K562 (cell line): Measurements from ENCODE around the gene PGM2L1. TPM values are rescaled to one million over a fixed set of nuclear protein-coding genes. Genes with fewer than 3 reads are reported as not detected.

Experiments used
- ATAC-seq: fragments of 200-7000 bp; cut with Tn5 transposase; 3 replicates; pipeline ENCODE4 v1.9.1; 2020; ENCODE audit warnings: moderate library complexity
- BruUV-seq: library from RNA; stranded (reverse); fragments of 400-500 nt; replicated peaks from 2 replicates; lab custom pipeline; 2021; lab: Mats Ljungman, UMichigan
- CTCF ChIA-PET: fragments of 300-600 bp; formaldehyde crosslinking; extraction: SDS; loops from one replicate; lab custom pipeline; 2021; ENCODE audit warnings: low intra/inter-chr PET ratio; lab: Yijun Ruan, JAX
- POLR2A ChIA-PET: fragments of 300-600, 350-650 bp; sonication (Branson Sonifier 250); formaldehyde crosslinking; extraction: SDS; loops from one replicate; lab custom pipeline; 2021; ENCODE audit warnings: antibody characterized with exemption, inconsistent platforms; lab: Yijun Ruan, JAX
- DNase-seq, 4 experiments: peaks; one replicate each; pipeline versions ENCODE4 v3.0.0 to v3.0.0-alpha.2; 2011 to 2018; ENCODE audit warnings: low spot score in 3 of 4, mixed read lengths in 3 of 4; ENCODE audit errors: extremely low read depth in 1 of 4
- FAIRE-seq: peaks from 2 replicates; lab custom pipeline; 2011; peaks lifted over from hg19 to GRCh38; lab: Jason Lieb, UNC
- H2AFZ ChIP-seq: 2 replicates; pipeline ENCODE4 v1.6.0; 2011; ENCODE audit warnings: low read depth, low read length, control low read depth, inconsistent platforms
- H3K27ac ChIP-seq: fragments of 200-600 bp; 3 replicates; pipeline ENCODE4 v1.8.0; 2011; ENCODE audit warnings: low read depth, mild to moderate bottlenecking, control low read depth, inconsistent platforms, low read length, moderate library complexity, mixed read lengths; ENCODE audit errors: extremely low read depth
- H3K27me3 ChIP-seq, 2 experiments: fragments of 300-600 bp in 1 of 2; 2 replicates in 1 of 2; 3 replicates in 1 of 2; pipeline versions ENCODE4 v1.6.0 to v1.8.0; 2011; ENCODE audit warnings: inconsistent platforms in 2 of 2, low read length in 2 of 2, mild to moderate bottlenecking in 1 of 2, mixed read lengths in 1 of 2, moderate library complexity in 1 of 2; ENCODE audit not compliant: control insufficient read depth in 2 of 2, insufficient read depth in 2 of 2
- H3K36me3 ChIP-seq: fragments of 300-600 bp; 3 replicates; pipeline ENCODE4 v1.8.0; 2011; ENCODE audit warnings: mild to moderate bottlenecking, low read length, inconsistent platforms; ENCODE audit not compliant: control insufficient read depth, insufficient read depth
- H3K4me1 ChIP-seq, 2 experiments: fragments of 200-600 bp in 1 of 2; replicated peaks in 1 of 2; 2 replicates in 1 of 2; 3 replicates in 1 of 2; pipeline versions ENCODE4 v1.5.1 to v1.8.0; 2011; ENCODE audit warnings: inconsistent platforms in 2 of 2, low read length in 2 of 2, mild to moderate bottlenecking in 1 of 2, mixed read lengths in 1 of 2, moderate library complexity in 1 of 2; ENCODE audit not compliant: control insufficient read depth in 2 of 2, insufficient read depth in 2 of 2
- H3K4me2 ChIP-seq: 2 replicates; pipeline ENCODE4 v1.6.1; 2011; ENCODE audit warnings: low read length, control low read depth, inconsistent platforms, mixed read lengths; ENCODE audit not compliant: insufficient read depth
- H3K4me3 ChIP-seq: fragments of 200-600 bp; sonication (generic), shearing (Covaris generic); 2 replicates; pipeline ENCODE4 v1.5.1; 2016; ENCODE audit warnings: control low read depth, inconsistent platforms
- H3K79me2 ChIP-seq: fragments of 200-600 bp; 3 replicates; pipeline ENCODE4 v1.8.0; 2011; ENCODE audit warnings: low read length, inconsistent platforms; ENCODE audit not compliant: control insufficient read depth, insufficient read depth
- H3K9ac ChIP-seq, 2 experiments: 2 replicates each; pipeline versions ENCODE4 v1.6.0 to v1.6.1; 2011; ENCODE audit warnings: low read depth in 2 of 2, low read length in 2 of 2, control low read depth in 1 of 2, inconsistent platforms in 1 of 2, mild to moderate bottlenecking in 1 of 2, mixed read lengths in 1 of 2; ENCODE audit not compliant: insufficient read depth in 1 of 2
- H3K9me1 ChIP-seq: one replicate; pipeline ENCODE4 v1.6.0; 2011; ENCODE audit warnings: inconsistent platforms, mild to moderate bottlenecking, low read length, moderate library complexity; ENCODE audit not compliant: control insufficient read depth, insufficient read depth
- H3K9me3 ChIP-seq: replicated peaks from 2 replicates; pipeline ENCODE4 v1.5.1; 2011; ENCODE audit warnings: low read depth, low read length, inconsistent platforms; ENCODE audit not compliant: control insufficient read depth, insufficient read depth
- H4K20me1 ChIP-seq: replicated peaks from 2 replicates; pipeline ENCODE4 v1.6.1; 2011; ENCODE audit warnings: low read length, inconsistent platforms, mixed read lengths; ENCODE audit not compliant: control insufficient read depth, insufficient read depth
- MIER1 ChIP-seq: fragments of 450-650 bp; IDR thresholded peaks from 2 replicates; pipeline ENCODE4 v1.6.1; 2016; ENCODE audit warnings: antibody characterized with exemption, mild to moderate bottlenecking, low read depth
- NR3C1 ChIP-seq: sonication (generic); formaldehyde crosslinking; IDR thresholded peaks from 2 replicates; pipeline ENCODE4 v1.8.1; 2022; ENCODE audit warnings: missing genetic modification reagents
- PRPF4 ChIP-seq: fragments of 200-400 bp; formaldehyde crosslinking; IDR thresholded peaks from one replicate; pipeline ENCODE4 v1.6.1; 2017; ENCODE audit warnings: low read length, low read depth, mild to moderate bottlenecking; ENCODE audit not compliant: insufficient read depth, poor library complexity, severe bottlenecking
- RFX1 ChIP-seq: fragments of 450-650 bp; IDR thresholded peaks from 2 replicates; pipeline ENCODE4 v1.6.1; 2016; ENCODE audit warnings: mild to moderate bottlenecking, moderate library complexity
- UBTF ChIP-seq, 2 experiments: IDR thresholded peaks; 2 replicates each; pipeline ENCODE4 v1.6.1; 2012; ENCODE audit warnings: improper control_type of control experiment in 2 of 2, low read depth in 2 of 2, low read length in 2 of 2, borderline replicate concordance in 1 of 2
- ZBTB17 ChIP-seq: fragments of 450-650 bp; formaldehyde crosslinking; IDR thresholded peaks from 2 replicates; pipeline ENCODE4 v1.4.0; 2020; ENCODE audit warnings: mild to moderate bottlenecking
- ZBTB7A ChIP-seq: IDR thresholded peaks from 2 replicates; pipeline ENCODE4 v1.6.1; 2011; ENCODE audit warnings: low read depth, mild to moderate bottlenecking, low read length, moderate library complexity, borderline replicate concordance; ENCODE audit not compliant: control insufficient read depth
- ZNF140 ChIP-seq: fragments of 250-450 bp; sonication (Bioruptor Pico); IDR thresholded peaks from 2 replicates; pipeline ENCODE4 v1.8.0; 2021; ENCODE audit warnings: moderate library complexity, mild to moderate bottlenecking, inconsistent platforms
- ZNF280B ChIP-seq: fragments of 250-450 bp; sonication (Bioruptor Pico); IDR thresholded peaks from 2 replicates; pipeline ENCODE4 v1.5.1; 2021; ENCODE audit warnings: mild to moderate bottlenecking
- ZNF717 ChIP-seq: fragments of 250-450 bp; sonication (Bioruptor Pico); IDR thresholded peaks from 2 replicates; pipeline ENCODE4 v1.5.0; 2021
- in situ Hi-C: fragments of 300-500 bp; cut with MboI; formaldehyde crosslinking; loops from 4 replicates; pipeline ENCODE4 v1.15.0; 2018; ENCODE audit warnings: inconsistent platforms, mixed read lengths
- intact Hi-C: fragments of 100-400 bp; cut with micrococcal nuclease; formaldehyde crosslinking; loops from 2 replicates; pipeline ENCODE4 v1.14.2; 2022
- polyA plus RNA-seq, 8 experiments: library from polyadenylated mRNA; depleted of rRNA in 4 of 8; stranded (reverse) in 5 of 8; unstranded in 3 of 8; fragments of >200 nt; fragmentation: Nextera tagmentation in 2 of 8; fragmentation: Illumina TruSeq in 1 of 8; extraction: Ambion mirVana in 2 of 8; extraction: Trizol in 1 of 8; gene quantifications; 2 replicates each; pipeline versions ENCODE4 v1.2.1 to v1.2.3, GENCODE V29; 2011 to 2014; ENCODE audit warnings: inconsistent platforms in 1 of 8, missing spikeins in 1 of 8
- total RNA-seq, 7 experiments: library from RNA; depleted of rRNA in 6 of 7; stranded (reverse); fragments of >200 nt in 6 of 7; fragmentation: Illumina TruSeq in 2 of 7; extraction: Trizol in 2 of 7; gene quantifications; 2 replicates each; pipeline versions ENCODE4 v1.2.1 to v1.2.3, GENCODE V29; 2011 to 2021; ENCODE audit warnings: low replicate concordance in 1 of 7

The PGM2L1 gene
- total and polyA plus RNA-seq, 9 of the 15 experiments (the other 6 are each of a cell fraction or from before 2014, with no cell fraction given) = 0.32 to 0.95 (median 0.63) TPM

- Histone ChIP-seq H2AFZ (no peak overlapping the region), H3K27me3 (no peaks in the 10 kb centered on the region), H3K9me3 (no peaks in the 10 kb centered on the region), H3K9ac (no peak overlapping the region), H3K4me1 (no peaks in the 10 kb centered on the region), H4K20me1 (no peaks in the 10 kb centered on the region), H3K27ac (no peak overlapping the region), H3K4me2 (no peak overlapping the region), H3K36me3 (no peaks in the 10 kb centered on the region), H3K4me3 (no peak overlapping the region), H3K79me2 (no peaks in the 10 kb centered on the region), H3K9me1 (no peaks in the 10 kb centered on the region)
- DNase-seq = no peak
- BruUV-seq = no TSS peak
- ATAC-seq = no peak
- CTCF ChIA-PET = no interaction called here
- TF ChIP-seq ZNF717 (CRISPR knock-in tag) (no peak), MIER1 (no peak), ZBTB7A (no peak), UBTF (IDR thresholded peaks at IDR 0.05; ENCODE audit: borderline replicate concordance in 1 of 2, low read depth in 2 of 2, low read length in 2 of 2) (no peak), ZBTB17 (CRISPR knock-in tag) (no peak), RFX1 (no peak), ZNF280B (CRISPR knock-in tag) (no peak), PRPF4 (no peak), NR3C1 (CRISPR knock-in tag) (no peak), ZNF140 (CRISPR knock-in tag) (no peak)
- in situ Hi-C loops = no loop called here
- FAIRE-seq = no peak
- POLR2A ChIA-PET = no interaction called here
- intact Hi-C loops = no loop called here
Measured at GRCh38 chr11:74339619-74340018, 58.6 kb downstream of the PGM2L1 start.
